Stromal cell of bone marrow (primary cell): ENCODE measurements around the gene TCF7L1.
"Not testable (repeated sequence)": the region's sequence is repeated elsewhere in the genome, so short reads cannot be mapped to it uniquely, and the experiment has no call there.

Source experiments
- DNase-seq: peaks from one replicate; pipeline ENCODE4 v3.0.0-alpha.2; 2012; ENCODE audit warnings: low read depth

Gene TCF7L1

GRCh38 chr2:85132834-85133637 lies at the start of gene TCF7L1:
TCF7L1 (plus strand) TSS chr2:85133392; CDS start chr2:85133685, 293 bp downstream.
- peak; percentile 67 for DNase-seq

- DNase-seq: no peak
Measured at GRCh38 chr2:85085563-85085962, 47.6 kb upstream of the TCF7L1 start.

- no peak for DNase-seq
Measured at GRCh38 chr2:85087541-85087940, 45.7 kb upstream of the TCF7L1 start.

GRCh38 chr2:85088921-85089320 lies 44.3 kb upstream of the TCF7L1 start:
- no peak for DNase-seq

- no peak for DNase-seq
Measured at GRCh38 chr2:85089585-85089984, 43.6 kb upstream of the TCF7L1 start.

- no peak for DNase-seq
Measured at GRCh38 chr2:85091838-85092237, 41.4 kb upstream of the TCF7L1 start.

- DNase-seq: peak; percentile 15
Measured at GRCh38 chr2:85095094-85095493, 38.1 kb upstream of the TCF7L1 start.

- no peak for DNase-seq
Measured at GRCh38 chr2:85096616-85097015, 36.6 kb upstream of the TCF7L1 start.

GRCh38 chr2:85104228-85104627 lies 29.0 kb upstream of the TCF7L1 start:
- DNase-seq: no peak

GRCh38 chr2:85106489-85107180 lies 26.6 kb upstream of the TCF7L1 start:
- DNase-seq: no peak

- no peak for DNase-seq
Measured at GRCh38 chr2:85110991-85111560, 22.1 kb upstream of the TCF7L1 start.

GRCh38 chr2:85111819-85112281 lies 21.3 kb upstream of the TCF7L1 start:
- DNase-seq: peak; percentile 75

- DNase-seq: no peak
Measured at GRCh38 chr2:85112906-85113625, 20.1 kb upstream of the TCF7L1 start.

GRCh38 chr2:85114586-85115330 lies 18.4 kb upstream of the TCF7L1 start:
- no peak for DNase-seq

- no peak for DNase-seq
Measured at GRCh38 chr2:85116207-85116606, 17.0 kb upstream of the TCF7L1 start.

GRCh38 chr2:85119900-85120299 lies 13.3 kb upstream of the TCF7L1 start:
- no peak for DNase-seq

GRCh38 chr2:85120363-85120762 lies 12.8 kb upstream of the TCF7L1 start:
- DNase-seq: no peak

- not testable (repeated sequence) for DNase-seq
Measured at GRCh38 chr2:85126462-85126861, 6.7 kb upstream of the TCF7L1 start.

- DNase-seq: peak; percentile 78
Measured at GRCh38 chr2:85129861-85130260, 3.3 kb upstream of the TCF7L1 start.

GRCh38 chr2:85130407-85130806 lies 2.8 kb upstream of the TCF7L1 start:
- DNase-seq: no peak

GRCh38 chr2:85131116-85131515 lies 2.1 kb upstream of the TCF7L1 start:
- DNase-seq: no peak

GRCh38 chr2:85132397-85132796 lies 795 bp upstream of the TCF7L1 start:
- DNase-seq: no peak
